ENCODE results near the gene PBXIP1.

PBXIP1 gene

GRCh38 chr1:154955718-154956543 is at the start of gene PBXIP1:
PBXIP1 (minus strand) TSS chr1:154956099; CDS start chr1:154953721, 2,378 bp downstream.
- Histone ChIP-seq H3K4me1 (ENCODE audit: control insufficient read depth, insufficient read depth, low read length) (peaks cover 43% of the 10 kb centered on the region), H3K9me3 (ENCODE audit: control insufficient read depth, low read length) (no peaks in the 10 kb centered on the region), H3K9ac (ENCODE audit: low read length) (peak within 1 kb of the TSS; percentile 60)

GRCh38 chr1:155005076-155006011 is 49.4 kb upstream of the PBXIP1 start:
- peak overlapping the region; percentile 99 for H3K9ac ChIP-seq (ENCODE audit: low read length)
- H3K4me3 ChIP-seq (ENCODE audit: low read length), result peak overlapping the region; percentile 99

More at GRCh38 chr1:154955718-154956543, at the start of gene PBXIP1:
- Histone ChIP-seq H3K36me3 (ENCODE audit: control insufficient read depth, insufficient read depth, low read length) (no peaks in the 10 kb centered on the region), H3K4me3 (ENCODE audit: low read length) (peak within 1 kb of the TSS; percentile 60), H3K27me3 (ENCODE audit: control insufficient read depth, insufficient read depth, low read length) (no peaks in the 10 kb centered on the region)

GRCh38 chr1:155004352-155005075 is 48.6 kb upstream of the PBXIP1 start:
- peak overlapping the region; percentile 99 for H3K9ac ChIP-seq (ENCODE audit: low read length)
- H3K4me1 ChIP-seq (ENCODE audit: control insufficient read depth, insufficient read depth, low read length), result peaks cover 64% of the 10 kb centered on the region
- H3K9me3 ChIP-seq (ENCODE audit: control insufficient read depth, low read length), result no peaks in the 10 kb centered on the region
- no peaks in the 10 kb centered on the region for H3K36me3 ChIP-seq (ENCODE audit: control insufficient read depth, insufficient read depth, low read length)
- H3K27me3 ChIP-seq (ENCODE audit: control insufficient read depth, insufficient read depth, low read length), result no peaks in the 10 kb centered on the region
- peak overlapping the region; percentile 99 for H3K4me3 ChIP-seq (ENCODE audit: low read length)

More at GRCh38 chr1:155005076-155006011, 49.4 kb upstream of the PBXIP1 start:
- peaks cover 64% of the 10 kb centered on the region for H3K4me1 ChIP-seq (ENCODE audit: control insufficient read depth, insufficient read depth, low read length)
- H3K27me3 ChIP-seq (ENCODE audit: control insufficient read depth, insufficient read depth, low read length), result no peaks in the 10 kb centered on the region
- H3K36me3 ChIP-seq (ENCODE audit: control insufficient read depth, insufficient read depth, low read length), result no peaks in the 10 kb centered on the region
- no peaks in the 10 kb centered on the region for H3K9me3 ChIP-seq (ENCODE audit: control insufficient read depth, low read length)

- H3K36me3 ChIP-seq (ENCODE audit: control insufficient read depth, insufficient read depth, low read length), result no peaks in the 10 kb centered on the region
- H3K4me1 ChIP-seq (ENCODE audit: control insufficient read depth, insufficient read depth, low read length), result peaks cover 64% of the 10 kb centered on the region
- H3K9me3 ChIP-seq (ENCODE audit: control insufficient read depth, low read length), result no peaks in the 10 kb centered on the region
- peak overlapping the region; percentile 99 for H3K9ac ChIP-seq (ENCODE audit: low read length)
- H3K27me3 ChIP-seq (ENCODE audit: control insufficient read depth, insufficient read depth, low read length), result no peaks in the 10 kb centered on the region
- peak overlapping the region; percentile 99 for H3K4me3 ChIP-seq (ENCODE audit: low read length)
Measured at GRCh38 chr1:155003766-155004351, 48.0 kb upstream of the PBXIP1 start.

- Histone ChIP-seq H3K9me3 (ENCODE audit: control insufficient read depth, low read length) (no peaks in the 10 kb centered on the region), H3K27me3 (ENCODE audit: control insufficient read depth, insufficient read depth, low read length) (no peaks in the 10 kb centered on the region), H3K4me1 (ENCODE audit: control insufficient read depth, insufficient read depth, low read length) (peaks cover 58% of the 10 kb centered on the region), H3K4me3 (ENCODE audit: low read length) (peak overlapping the region; percentile 99), H3K36me3 (ENCODE audit: control insufficient read depth, insufficient read depth, low read length) (no peaks in the 10 kb centered on the region), H3K9ac (ENCODE audit: low read length) (peak overlapping the region; percentile 99)
Measured at GRCh38 chr1:155003227-155003765, 47.4 kb upstream of the PBXIP1 start.

GRCh38 chr1:155002464-155003226 is 46.7 kb upstream of the PBXIP1 start, which contains the start of gene ZBTB7B:
ZBTB7B (plus strand) TSS chr1:155002802; CDS start chr1:155014661, 11,859 bp downstream.
- no peaks in the 10 kb centered on the region for H3K36me3 ChIP-seq (ENCODE audit: control insufficient read depth, insufficient read depth, low read length)
- peak within 1 kb of the TSS; percentile 99 for H3K4me3 ChIP-seq (ENCODE audit: low read length)
- H3K27me3 ChIP-seq (ENCODE audit: control insufficient read depth, insufficient read depth, low read length), result no peaks in the 10 kb centered on the region
- H3K4me1 ChIP-seq (ENCODE audit: control insufficient read depth, insufficient read depth, low read length), result peaks cover 51% of the 10 kb centered on the region
- no peaks in the 10 kb centered on the region for H3K9me3 ChIP-seq (ENCODE audit: control insufficient read depth, low read length)
- H3K9ac ChIP-seq (ENCODE audit: low read length), result peak within 1 kb of the TSS; percentile 99

GRCh38 chr1:155001675-155002463 is 46.0 kb upstream of the PBXIP1 start:
- Histone ChIP-seq H3K36me3 (ENCODE audit: control insufficient read depth, insufficient read depth, low read length) (no peaks in the 10 kb centered on the region), H3K4me1 (ENCODE audit: control insufficient read depth, insufficient read depth, low read length) (peaks cover 44% of the 10 kb centered on the region), H3K27me3 (ENCODE audit: control insufficient read depth, insufficient read depth, low read length) (no peaks in the 10 kb centered on the region), H3K9ac (ENCODE audit: low read length) (peak overlapping the region; percentile 91), H3K9me3 (ENCODE audit: control insufficient read depth, low read length) (no peaks in the 10 kb centered on the region), H3K4me3 (ENCODE audit: low read length) (peak overlapping the region; percentile 94)

- Histone ChIP-seq H3K36me3 (ENCODE audit: control insufficient read depth, insufficient read depth, low read length) (no peaks in the 10 kb centered on the region), H3K9me3 (ENCODE audit: control insufficient read depth, low read length) (no peaks in the 10 kb centered on the region), H3K9ac (ENCODE audit: low read length) (peak overlapping the region; percentile 91), H3K4me3 (ENCODE audit: low read length) (peak overlapping the region; percentile 94), H3K27me3 (ENCODE audit: control insufficient read depth, insufficient read depth, low read length) (no peaks in the 10 kb centered on the region), H3K4me1 (ENCODE audit: control insufficient read depth, insufficient read depth, low read length) (peaks cover 39% of the 10 kb centered on the region)
Measured at GRCh38 chr1:155001425-155001674, 45.5 kb upstream of the PBXIP1 start.

GRCh38 chr1:155000726-155001424 is 45.0 kb upstream of the PBXIP1 start:
- peak overlapping the region; percentile 94 for H3K4me3 ChIP-seq (ENCODE audit: low read length)
- peaks cover 34% of the 10 kb centered on the region for H3K4me1 ChIP-seq (ENCODE audit: control insufficient read depth, insufficient read depth, low read length)
- H3K27me3 ChIP-seq (ENCODE audit: control insufficient read depth, insufficient read depth, low read length), result no peaks in the 10 kb centered on the region
- peak overlapping the region; percentile 91 for H3K9ac ChIP-seq (ENCODE audit: low read length)
- no peaks in the 10 kb centered on the region for H3K9me3 ChIP-seq (ENCODE audit: control insufficient read depth, low read length)
- H3K36me3 ChIP-seq (ENCODE audit: control insufficient read depth, insufficient read depth, low read length), result no peaks in the 10 kb centered on the region

- no peaks in the 10 kb centered on the region for H3K9me3 ChIP-seq (ENCODE audit: control insufficient read depth, low read length)
- H3K36me3 ChIP-seq (ENCODE audit: control insufficient read depth, insufficient read depth, low read length), result no peaks in the 10 kb centered on the region
- H3K27me3 ChIP-seq (ENCODE audit: control insufficient read depth, insufficient read depth, low read length), result no peaks in the 10 kb centered on the region
- H3K4me3 ChIP-seq (ENCODE audit: low read length), result peak overlapping the region; percentile 94
- peak overlapping the region; percentile 91 for H3K9ac ChIP-seq (ENCODE audit: low read length)
- peaks cover 29% of the 10 kb centered on the region for H3K4me1 ChIP-seq (ENCODE audit: control insufficient read depth, insufficient read depth, low read length)
Measured at GRCh38 chr1:155000411-155000725, 44.5 kb upstream of the PBXIP1 start.

Measured in mucosa of stomach (tissue), 1 donor.